ENCODE data around the gene ARAP1. TPM values are rescaled to one million over a fixed set of nuclear protein-coding genes. Genes with fewer than 3 reads are reported as not detected.

The ARAP1 gene
- total and polyA plus RNA-seq, 2 of the 8 experiments (the other 6 are each of a cell fraction or from before 2014, with no cell fraction given), result 25.7 to 61.6 TPM

DNA sequence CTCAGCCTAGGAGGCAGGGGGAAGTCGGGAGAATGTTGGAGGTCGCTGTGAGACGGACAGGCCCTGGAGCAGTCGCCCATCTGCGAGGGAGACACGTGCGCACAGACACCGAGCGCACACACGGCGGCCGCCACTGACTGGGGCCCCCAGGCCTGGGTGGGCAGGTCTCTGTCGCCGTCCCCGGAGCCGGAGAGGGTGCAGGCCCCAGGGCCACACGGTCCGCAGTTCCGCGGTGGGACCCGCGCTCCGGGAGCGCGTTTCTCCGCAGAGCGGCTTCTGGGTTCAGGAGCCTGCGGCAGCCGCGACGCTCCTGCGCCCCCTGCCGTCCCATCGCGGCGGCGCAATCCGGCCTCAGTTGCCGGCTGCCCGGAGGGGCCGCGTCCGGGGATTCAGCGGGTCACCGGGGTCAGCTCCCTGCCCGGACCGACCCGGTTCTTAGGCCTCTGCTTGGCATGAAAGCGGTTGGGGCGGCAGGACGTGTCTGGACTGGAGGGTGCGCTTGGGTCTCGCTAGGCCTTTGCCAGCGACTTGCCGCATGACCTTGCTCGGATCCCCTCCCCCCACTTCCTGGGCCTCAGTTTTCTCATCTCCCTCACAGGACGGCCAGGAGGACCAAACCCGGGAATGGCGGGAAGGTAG is 109.2 kb downstream of the ARAP1 start (continued):
- TF ChIP-seq TEAD4 (IDR thresholded peaks at IDR 0.05; ENCODE audit: low read depth, low read length) (no peak), SIRT6 (IDR thresholded peaks at IDR 0.05; ENCODE audit: low read length) (no peak), YY1 (IDR thresholded peaks at IDR 0.05; ENCODE audit: low read depth, low read length) (no peak), POU5F1 (IDR thresholded peaks at IDR 0.05; ENCODE audit: low read depth, low read length) (no peak), CEBPB (IDR thresholded peaks at IDR 0.05; ENCODE audit: low read depth, low read length) (no peak), EGR1 (IDR thresholded peaks at IDR 0.05; ENCODE audit: borderline replicate concordance, low read depth, low read length) (no peak), JUN (IDR thresholded peaks at IDR 0.05; ENCODE audit: low read depth, low read length) (no peak), KDM4A (IDR thresholded peaks at IDR 0.05; ENCODE audit: low read depth, low read length, severe bottlenecking) (peak; percentile 62), CTCF (IDR thresholded peaks at IDR 0.05; ENCODE audit: control extremely low read depth in 1 of 3, insufficient read depth in 1 of 3, low read depth in 1 of 3, low read length in 3 of 3) (peak; percentile 84 to 96 (median 94)), RBBP5 (IDR thresholded peaks at IDR 0.05; ENCODE audit: borderline replicate concordance, low read depth, low read length) (peak; percentile 33; the same call in 1 of the 2 replicates), MAFK (IDR thresholded peaks at IDR 0.05; ENCODE audit: low read depth, low read length) (no peak), CHD1 (IDR thresholded peaks at IDR 0.05; ENCODE audit: low read depth, low read length) (no peak), ASH2L (IDR thresholded peaks at IDR 0.05; ENCODE audit: low read length) (peak; percentile 7), CREB1 (IDR thresholded peaks at IDR 0.05) (no peak), GTF2F1 (IDR thresholded peaks at IDR 0.05; ENCODE audit: borderline replicate concordance, low read depth, low read length) (no peak), TAF1 (IDR thresholded peaks at IDR 0.05; ENCODE audit: low read depth, low read length) (no peak), GABPA (IDR thresholded peaks at IDR 0.05; ENCODE audit: borderline replicate concordance, insufficient read depth, low read length) (peak; percentile 44; the same call in 1 of the 2 replicates), HDAC6 (IDR thresholded peaks at IDR 0.05; ENCODE audit: low read depth, low read length) (no peak), SIN3A (conservative IDR thresholded peaks at IDR 0.05 in 1 of 2, IDR thresholded peaks at IDR 0.05 in 1 of 2; ENCODE audit: low read depth in 1 of 2, low read length in 2 of 2) (0 out of 4 replicates have a peak, but pooled peaks of 1 of the 2 experiments have one; percentile 58), BRCA1 (IDR thresholded peaks at IDR 0.05; ENCODE audit: low read depth, low read length) (no peak), RXRA (IDR thresholded peaks at IDR 0.05; ENCODE audit: insufficient read depth, low read depth, low read length) (no peak), SP1 (IDR thresholded peaks at IDR 0.05; ENCODE audit: low read depth, low read length) (no peak), BCL11A (IDR thresholded peaks at IDR 0.05; ENCODE audit: low read depth in 2 of 2, low read length in 2 of 2) (no peak)

Data from H1 (cell line).